ENCODE data around the gene CEP164.
"Not testable (repeated sequence)": the region's sequence is repeated elsewhere in the genome, so short reads cannot be mapped to it uniquely, and the experiment has no call there.

Gene CEP164

DNA sequence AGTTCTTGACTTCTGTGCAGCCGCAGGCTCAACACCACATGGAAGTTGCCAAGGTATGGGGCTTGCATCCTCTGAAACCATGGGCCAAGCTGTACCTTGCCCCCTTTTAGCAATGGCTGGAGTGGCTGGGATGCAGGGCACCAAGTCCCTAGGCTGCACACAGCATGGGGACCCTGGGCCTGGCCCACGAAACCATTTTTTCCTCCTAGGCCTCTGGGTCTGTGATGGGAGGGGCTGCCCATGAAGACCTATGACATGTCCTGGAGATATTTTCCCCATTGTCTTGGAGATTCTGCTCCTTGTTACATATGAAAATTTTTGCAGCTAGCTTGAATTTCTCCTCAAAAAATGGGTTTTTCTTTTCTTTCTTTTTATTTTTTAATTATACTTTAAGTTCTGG is 71.0 kb downstream of the CEP164 start:
- not testable (repeated sequence) for H3K23ac ChIP-seq (ENCODE audit: low read length in 2 of 2); H3K4me2 ChIP-seq (ENCODE audit: low read length, poor library complexity, severe bottlenecking); H2BK12ac ChIP-seq (ENCODE audit: low read length in 2 of 2); H3K9me3 ChIP-seq (ENCODE audit: control insufficient read depth, low read length); H4K91ac ChIP-seq (ENCODE audit: low read length); H3K27ac ChIP-seq (ENCODE audit: low read length, poor library complexity, severe bottlenecking); H3K14ac ChIP-seq (ENCODE audit: low read length in 2 of 2); H3K4me3 ChIP-seq (ENCODE audit: insufficient read depth in 1 of 2, low read depth in 1 of 2, low read length in 2 of 2); H2AFZ ChIP-seq (ENCODE audit: low read depth, low read length); H3K4ac ChIP-seq (ENCODE audit: low read depth in 1 of 2, low read length in 2 of 2); H3K9ac ChIP-seq (ENCODE audit: low read length); H2BK5ac ChIP-seq (ENCODE audit: low read depth, low read length, poor library complexity, severe bottlenecking); H3K4me1 ChIP-seq (ENCODE audit: control insufficient read depth, insufficient read depth, low read depth, low read length); H2BK15ac ChIP-seq (ENCODE audit: low read depth, poor library complexity, severe bottlenecking); H4K8ac ChIP-seq (ENCODE audit: low read length); H3K27me3 ChIP-seq (ENCODE audit: control insufficient read depth in 1 of 2, insufficient read depth in 1 of 2, low read length in 2 of 2); H3K18ac ChIP-seq (ENCODE audit: low read depth in 1 of 2, low read length in 2 of 2); H3K79me1 ChIP-seq (replicated peaks; ENCODE audit: low read length, poor library complexity, severe bottlenecking); H2AK5ac ChIP-seq (ENCODE audit: low read length, severe bottlenecking); H2BK120ac ChIP-seq (ENCODE audit: low read depth, low read length); DNase-seq
- WGBS = 92% methylated on average over 2 of the region's 2 CpGs
- peaks cover 46 to 61% of the 10 kb centered on the region in 2 experiments for H3K36me3 ChIP-seq (ENCODE audit: control insufficient read depth in 1 of 2, insufficient read depth in 2 of 2, low read depth in 1 of 2, low read length in 2 of 2)

DNA sequence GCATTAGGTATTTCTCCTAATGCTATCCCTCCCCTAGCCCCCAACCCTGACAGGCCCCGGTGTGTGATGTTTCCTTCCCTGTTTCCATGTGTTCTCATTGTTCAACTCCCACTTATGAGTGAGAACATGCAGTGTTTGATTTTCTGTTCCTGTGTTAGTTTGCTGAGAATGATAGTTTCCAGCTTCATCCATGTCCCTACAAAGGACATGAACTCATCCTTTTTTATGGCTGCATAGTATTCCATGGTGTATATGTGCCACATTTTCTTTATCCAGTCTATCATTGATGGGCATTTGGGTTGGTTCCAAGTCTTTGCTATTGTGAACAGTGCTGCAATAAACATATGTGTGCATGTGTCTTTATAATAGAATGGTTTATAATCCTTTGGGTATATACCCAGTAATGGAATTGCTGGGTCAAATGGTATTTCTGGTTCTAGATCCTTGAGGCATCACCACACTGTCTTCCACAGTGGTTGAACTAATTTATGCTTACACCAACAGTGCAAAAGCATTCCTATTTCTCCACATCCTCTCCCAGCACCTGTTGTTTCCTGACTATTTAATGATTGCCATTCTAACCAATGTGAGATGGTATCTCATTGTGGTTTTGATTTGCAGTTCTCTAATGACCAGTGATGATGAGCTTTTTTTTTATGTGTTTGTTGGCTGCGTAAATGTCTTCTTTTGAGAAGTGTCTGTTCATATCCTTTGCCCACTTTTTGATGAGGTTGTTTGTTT is 71.6 kb downstream of the CEP164 start:
- H3K4me2 ChIP-seq (ENCODE audit: low read length, poor library complexity, severe bottlenecking); H3K9me3 ChIP-seq (ENCODE audit: control insufficient read depth, low read length); H3K18ac ChIP-seq (ENCODE audit: low read depth in 1 of 2, low read length in 2 of 2); H4K8ac ChIP-seq (ENCODE audit: low read length); H3K14ac ChIP-seq (ENCODE audit: low read length in 2 of 2); H3K9ac ChIP-seq (ENCODE audit: low read length); H4K91ac ChIP-seq (ENCODE audit: low read length); H3K4me3 ChIP-seq (ENCODE audit: insufficient read depth in 1 of 2, low read depth in 1 of 2, low read length in 2 of 2); H2BK12ac ChIP-seq (ENCODE audit: low read length in 2 of 2); H2BK120ac ChIP-seq (ENCODE audit: low read depth, low read length); H2BK15ac ChIP-seq (ENCODE audit: low read depth, poor library complexity, severe bottlenecking); H3K23ac ChIP-seq (ENCODE audit: low read length in 2 of 2); H2AK5ac ChIP-seq (ENCODE audit: low read length, severe bottlenecking); H3K4ac ChIP-seq (ENCODE audit: low read depth in 1 of 2, low read length in 2 of 2); H2AFZ ChIP-seq (ENCODE audit: low read depth, low read length); H2BK5ac ChIP-seq (ENCODE audit: low read depth, low read length, poor library complexity, severe bottlenecking); DNase-seq; H3K79me1 ChIP-seq (replicated peaks; ENCODE audit: low read length, poor library complexity, severe bottlenecking); H3K4me1 ChIP-seq (ENCODE audit: control insufficient read depth, insufficient read depth, low read depth, low read length); H3K27ac ChIP-seq (ENCODE audit: low read length, poor library complexity, severe bottlenecking); H3K27me3 ChIP-seq (ENCODE audit: control insufficient read depth in 1 of 2, insufficient read depth in 1 of 2, low read length in 2 of 2): not testable (repeated sequence)
- H3K36me3 ChIP-seq (ENCODE audit: control insufficient read depth in 1 of 2, insufficient read depth in 2 of 2, low read depth in 1 of 2, low read length in 2 of 2) = peaks cover 41 to 61% of the 10 kb centered on the region in 2 experiments
- WGBS = 100% methylated on average over 1 of the region's 2 CpGs

DNA sequence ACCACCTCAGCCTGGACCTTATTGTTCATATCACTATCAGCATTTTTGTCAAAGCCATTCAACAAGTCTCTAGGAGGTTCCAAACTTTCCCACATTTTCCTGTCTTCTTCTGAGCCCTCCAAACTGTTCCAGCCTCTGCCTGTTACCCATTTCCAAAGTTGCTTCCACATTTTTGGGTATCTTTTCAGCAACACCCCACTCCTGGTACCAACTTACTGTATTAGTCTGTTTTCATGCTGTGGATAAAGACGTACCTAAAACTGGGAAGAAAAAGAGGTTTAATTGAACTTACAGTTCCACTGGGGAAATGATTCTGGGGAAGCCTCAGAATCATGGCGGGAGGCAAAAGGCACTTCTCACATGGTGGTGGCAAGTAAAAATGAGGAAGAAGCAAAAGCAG is 78.2 kb downstream of the CEP164 start:
- not testable (repeated sequence) for H2BK15ac ChIP-seq (ENCODE audit: low read depth, poor library complexity, severe bottlenecking); H3K18ac ChIP-seq (ENCODE audit: low read depth in 1 of 2, low read length in 2 of 2); H3K9ac ChIP-seq (ENCODE audit: low read length); H3K23ac ChIP-seq (ENCODE audit: low read length in 2 of 2); H3K4ac ChIP-seq (ENCODE audit: low read depth in 1 of 2, low read length in 2 of 2); H3K4me1 ChIP-seq (ENCODE audit: control insufficient read depth, insufficient read depth, low read depth, low read length); H4K91ac ChIP-seq (ENCODE audit: low read length); H2BK5ac ChIP-seq (ENCODE audit: low read depth, low read length, poor library complexity, severe bottlenecking); H3K14ac ChIP-seq (ENCODE audit: low read length in 2 of 2); DNase-seq; H2AFZ ChIP-seq (ENCODE audit: low read depth, low read length); H2BK120ac ChIP-seq (ENCODE audit: low read depth, low read length); H3K27ac ChIP-seq (ENCODE audit: low read length, poor library complexity, severe bottlenecking); H3K4me3 ChIP-seq (ENCODE audit: insufficient read depth in 1 of 2, low read depth in 1 of 2, low read length in 2 of 2); H3K4me2 ChIP-seq (ENCODE audit: low read length, poor library complexity, severe bottlenecking); H3K79me1 ChIP-seq (replicated peaks; ENCODE audit: low read length, poor library complexity, severe bottlenecking); H2BK12ac ChIP-seq (ENCODE audit: low read length in 2 of 2); H4K8ac ChIP-seq (ENCODE audit: low read length); H2AK5ac ChIP-seq (ENCODE audit: low read length, severe bottlenecking); H3K27me3 ChIP-seq (ENCODE audit: control insufficient read depth in 1 of 2, insufficient read depth in 1 of 2, low read length in 2 of 2)
- 100% methylated on average over 2 of the region's 2 CpGs for WGBS
- H3K9me3 ChIP-seq (ENCODE audit: control insufficient read depth, low read length) = peaks cover 17% of the 10 kb centered on the region
- peaks cover 44 to 71% of the 10 kb centered on the region in 2 experiments for H3K36me3 ChIP-seq (ENCODE audit: control insufficient read depth in 1 of 2, insufficient read depth in 2 of 2, low read depth in 1 of 2, low read length in 2 of 2)

DNA sequence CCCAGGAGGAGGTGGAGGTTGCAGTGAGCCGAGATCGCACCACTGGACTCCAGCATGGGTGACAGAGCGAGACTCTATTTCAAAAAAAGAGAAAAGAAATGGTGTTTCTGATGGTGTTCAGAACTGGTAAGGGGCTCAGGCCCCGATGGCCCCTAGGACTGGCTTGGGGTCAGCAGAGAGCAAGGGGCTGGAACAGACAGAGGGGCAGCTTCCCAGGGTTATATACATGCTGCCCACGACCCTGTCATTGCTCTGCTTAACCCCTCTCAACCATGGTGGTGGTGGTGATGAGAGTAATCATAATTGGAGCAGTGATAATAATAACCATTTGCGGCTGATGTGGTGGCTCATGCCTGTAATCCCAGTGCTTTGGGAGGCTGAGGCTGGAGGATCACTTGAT is 79.4 kb downstream of the CEP164 start:
- WGBS = 94% methylated on average over 4 of the region's 6 CpGs
- Histone ChIP-seq H3K18ac (ENCODE audit: low read depth in 1 of 2, low read length in 2 of 2) (no peak overlapping the region), H3K23ac (ENCODE audit: low read length in 2 of 2) (no peak overlapping the region)

More for the DNA sequence above, 79.4 kb downstream of the CEP164 start:
- Histone ChIP-seq H3K4me2 (ENCODE audit: low read length, poor library complexity, severe bottlenecking) (no peak overlapping the region), H2BK12ac (ENCODE audit: low read length in 2 of 2) (no peak overlapping the region), H3K36me3 (ENCODE audit: control insufficient read depth in 1 of 2, insufficient read depth in 2 of 2, low read depth in 1 of 2, low read length in 2 of 2) (peaks cover 55 to 80% of the 10 kb centered on the region in 2 experiments), H4K91ac (ENCODE audit: low read length) (no peak overlapping the region), H2AFZ (ENCODE audit: low read depth, low read length) (no peak overlapping the region), H4K8ac (ENCODE audit: low read length) (no peak overlapping the region), H3K79me1 (replicated peaks; ENCODE audit: low read length, poor library complexity, severe bottlenecking) (no peaks in the 10 kb centered on the region), H3K27ac (ENCODE audit: low read length, poor library complexity, severe bottlenecking) (no peak overlapping the region), H3K9ac (ENCODE audit: low read length) (no peak overlapping the region), H3K4ac (ENCODE audit: low read depth in 1 of 2, low read length in 2 of 2) (no peak overlapping the region), H3K14ac (ENCODE audit: low read length in 2 of 2) (no peak overlapping the region), H2BK5ac (ENCODE audit: low read depth, low read length, poor library complexity, severe bottlenecking) (no peak overlapping the region), H3K27me3 (ENCODE audit: control insufficient read depth in 1 of 2, insufficient read depth in 1 of 2, low read length in 2 of 2) (no peaks in the 10 kb centered on the region), H2BK15ac (ENCODE audit: low read depth, poor library complexity, severe bottlenecking) (no peak overlapping the region), H3K4me3 (ENCODE audit: insufficient read depth in 1 of 2, low read depth in 1 of 2, low read length in 2 of 2) (no peak overlapping the region), H2AK5ac (ENCODE audit: low read length, severe bottlenecking) (no peak overlapping the region), H3K4me1 (ENCODE audit: control insufficient read depth, insufficient read depth, low read depth, low read length) (peaks cover 6% of the 10 kb centered on the region), H2BK120ac (ENCODE audit: low read depth, low read length) (no peak overlapping the region), H3K9me3 (ENCODE audit: control insufficient read depth, low read length) (peaks cover 17% of the 10 kb centered on the region)
- DNase-seq = no peak

All from mesenchymal stem cell (in vitro differentiated cells and primary cell).